ENCODE data around the gene PHC1. TPM values are rescaled to one million over a fixed set of nuclear protein-coding genes. Genes with fewer than 3 reads are reported as not detected.

PHC1 gene
- 10 to 100 TPM; 16.5 to 28.0 TPM for total RNA-seq

DNA sequence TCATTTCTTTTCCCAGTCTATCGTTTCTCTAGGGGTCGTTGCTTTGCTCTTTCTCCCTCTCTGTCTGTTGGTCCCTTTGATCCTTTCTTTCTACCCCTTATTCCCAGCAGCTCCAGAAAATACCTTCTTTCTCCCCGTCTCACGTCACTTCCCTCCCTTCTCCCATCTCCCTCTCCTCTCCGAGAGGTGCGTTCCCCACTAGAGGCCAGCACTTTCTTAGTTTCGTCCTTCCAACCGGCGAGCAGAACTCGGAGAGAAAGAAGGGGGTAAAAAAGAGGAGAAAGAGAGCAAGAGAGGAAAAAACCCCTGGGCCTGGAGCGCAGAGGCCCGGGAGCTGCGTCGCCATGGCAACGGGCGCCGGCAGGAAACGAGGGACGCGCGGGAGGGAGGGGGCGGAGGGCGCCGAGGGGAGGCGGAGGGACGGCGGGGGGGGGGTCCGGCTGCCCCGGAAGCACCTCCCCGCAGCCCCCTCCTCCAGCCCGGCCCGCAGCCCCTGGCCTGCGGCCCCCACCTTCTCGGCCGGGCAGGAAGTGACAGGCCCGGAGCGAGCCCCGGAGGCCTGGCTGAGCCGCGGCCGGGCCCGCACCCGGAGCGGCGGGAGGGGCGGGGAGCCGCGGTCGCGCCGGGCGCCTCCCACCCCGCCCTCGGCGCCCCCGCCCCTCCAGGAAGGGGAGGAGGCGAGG lies at the start of gene PHC1:
TSS of gene PHC1 (plus strand) at position 477 of the 683 bp plus-strand sequence. CDS start 3,169 bp downstream, outside the sequence.

GRCh38 chr12:8949342-8950220 lies 35.3 kb downstream of the PHC1 start, which contains the start of gene M6PR:
TSS of gene M6PR (minus strand) at chr12:8949645. CDS start at chr12:8946404, 3,241 bp downstream.

DNA sequence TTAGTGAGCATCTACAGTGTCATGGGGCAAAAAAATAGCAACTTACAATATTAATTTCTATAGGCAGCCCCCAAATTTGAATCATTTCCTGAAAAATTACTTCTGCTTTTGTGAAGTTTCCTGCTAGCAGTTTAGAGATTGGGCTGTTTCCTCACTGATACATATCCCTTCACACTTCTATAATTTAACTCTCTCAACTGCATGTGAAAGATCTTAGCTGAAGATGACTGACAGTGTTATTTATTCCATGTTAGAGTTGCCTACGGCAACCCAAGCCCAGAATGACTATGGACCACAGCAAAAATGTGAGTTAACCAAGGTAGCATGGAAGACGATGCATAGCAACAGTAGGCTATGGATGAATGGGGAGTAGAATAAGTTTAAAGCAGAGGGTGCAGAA lies 75.1 kb downstream of the PHC1 start, which contains the start of gene KLRG1:
TSS of gene KLRG1 (plus strand) at position 134 of the 400 bp plus-strand sequence. CDS start at position 224, 90 bp downstream.

Other genes with a start within 250 kb of the PHC1 start
- gene RIMKLB, start 216.5 kb upstream of the PHC1 start, total RNA-seq, result 10 to 100 TPM; 24.4 to 36.6 TPM
- under 1 TPM in 1 of 2 donors, not detected in 1; under 0.01 TPM for gene A2ML1, start 91.9 kb upstream of the PHC1 start, total RNA-seq
- gene M6PR, start 35.1 kb downstream of the PHC1 start, total RNA-seq, result 100 to 1,000 TPM; 348 to 651 TPM
- gene KLRG1, start 75.0 kb downstream of the PHC1 start, total RNA-seq, result 1 to 10 TPM; 1.7 to 3.0 TPM
- gene A2M, start 201.4 kb downstream of the PHC1 start, total RNA-seq, result 10 to 100 TPM in 1 of 2 donors, 1 to 10 TPM in 1; 7.6 to 29.6 TPM

All from melanocyte of skin (primary cell).